Spleen (tissue), 7 donors: Measurements from ENCODE around the gene HIVEP3.

Experiments
- CTCF ChIP-seq, 11 experiments: fragments of 200-600 bp in 7 of 11; fragments of 450-650 bp in 4 of 11; sonication (generic) in 4 of 11; IDR thresholded peaks in 8 of 11; conservative IDR thresholded peaks in 3 of 11; 1 replicate in 7 of 11; 2 replicates in 4 of 11; pipeline versions ENCODE4 v1.4.0 to v1.8.0; 2016 to 2021; ENCODE audit warnings: antibody characterized with exemption in 11 of 11, inconsistent platforms in 4 of 11, mild to moderate bottlenecking in 1 of 11
- POLR2A ChIP-seq, 3 donors: fragments of 450-650 bp; IDR thresholded peaks; one replicate each; pipeline ENCODE4 v1.5.1; 2017; ENCODE audit warnings: antibody characterized with exemption in 3 of 3, mild to moderate bottlenecking in 1 of 3
- POLR2AphosphoS5 ChIP-seq, 3 donors: sonication (generic); formaldehyde crosslinking; IDR thresholded peaks; one replicate each; pipeline ENCODE4 v1.5.1; 2017; ENCODE audit warnings: antibody characterized with exemption in 3 of 3
- donor health status: DM: no; HTN: no; CAD: no; lungs with moderate emphysema.
- donor health status: DM: no; HTN: no; CAD: no.
- donor health status: DM: no; HTN: no; CAD: no.

GRCh38 chr1:41617336-41617735, 301.4 kb downstream of the HIVEP3 start:
- TF ChIP-seq POLR2A (IDR thresholded peaks at IDR 0.05) (no peak), CTCF (IDR thresholded peaks at IDR 0.05 in 8 of 11, conservative IDR thresholded peaks at IDR 0.05 in 3 of 11) (no peak), POLR2AphosphoS5 (IDR thresholded peaks at IDR 0.05) (no peak)
